GM10266 (cell line): ENCODE measurements around the gene VIPR2.

Experiments used
- DNase-seq: peaks from one replicate; pipeline ENCODE4 v3.0.0; 2012; ENCODE audit errors: extremely low spot score
- CTCF ChIP-seq: IDR thresholded peaks from 2 replicates; pipeline ENCODE4 v1.5.1; 2012; ENCODE audit warnings: mild to moderate bottlenecking, low read depth; ENCODE audit not compliant: control insufficient read depth, insufficient read depth; ENCODE audit errors: missing control alignments

VIPR2 gene

GRCh38 chr7:159144758-159145489, at the start of gene VIPR2:
TSS of gene VIPR2 (minus strand) at chr7:159144867. CDS start at chr7:159144771, 96 bp downstream.
- TF ChIP-seq CTCF, result no peak
- no peak for DNase-seq

GRCh38 chr7:159193543-159194090, 49.0 kb upstream of the VIPR2 start:
- DNase-seq, result no peak
- no peak for TF ChIP-seq CTCF

GRCh38 chr7:159192725-159193453, 48.2 kb upstream of the VIPR2 start:
- no peak for TF ChIP-seq CTCF
- DNase-seq, result no peak

GRCh38 chr7:159192013-159192412, 47.3 kb upstream of the VIPR2 start:
- no peak for DNase-seq

GRCh38 chr7:159191236-159191635, 46.6 kb upstream of the VIPR2 start:
- no peak for DNase-seq
- no peak for TF ChIP-seq CTCF

More at GRCh38 chr7:159192013-159192412, 47.3 kb upstream of the VIPR2 start:
- no peak for TF ChIP-seq CTCF

GRCh38 chr7:159188011-159188410, 43.3 kb upstream of the VIPR2 start:
- no peak for DNase-seq
- TF ChIP-seq CTCF, result no peak

- no peak for TF ChIP-seq CTCF
- DNase-seq, result no peak
These were observed 34.6 kb upstream of the VIPR2 start for GRCh38 chr7:159179241-159179640.
